Hematopoietic multipotent progenitor cell treated with erythropoietin and hydrocortisone succinate and interleukin-3 and kit ligand, for 8 days (in vitro differentiated cells): Measurements from ENCODE around the gene KLRC3.
"Not testable (repeated sequence)": the region's sequence is repeated elsewhere in the genome, so short reads cannot be mapped to it uniquely, and the experiment has no call there.

ENCODE experiments used
- DNase-seq: peaks from one replicate; pipeline ENCODE4 v3.0.0-alpha.2; 2015

The KLRC3 gene

DNA sequence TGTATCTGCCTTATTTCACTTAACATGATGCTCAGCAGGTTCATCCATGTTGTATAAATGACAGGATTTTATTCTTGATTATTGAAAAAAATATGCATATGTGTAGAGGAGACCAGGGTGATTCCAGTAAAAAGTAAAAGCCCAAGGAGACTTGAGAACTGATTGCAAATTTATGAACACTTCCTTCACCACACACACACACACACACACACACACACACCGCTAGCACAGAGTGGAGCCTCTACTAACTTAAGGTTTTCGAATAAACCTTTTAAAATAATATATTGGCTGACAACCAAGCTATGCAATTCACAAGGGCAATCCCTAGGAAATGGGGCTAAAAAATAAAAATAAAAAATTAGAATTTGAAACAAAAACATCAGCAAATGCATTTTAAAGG lies 22.2 kb downstream of the KLRC3 start:
- no peak for DNase-seq

DNA sequence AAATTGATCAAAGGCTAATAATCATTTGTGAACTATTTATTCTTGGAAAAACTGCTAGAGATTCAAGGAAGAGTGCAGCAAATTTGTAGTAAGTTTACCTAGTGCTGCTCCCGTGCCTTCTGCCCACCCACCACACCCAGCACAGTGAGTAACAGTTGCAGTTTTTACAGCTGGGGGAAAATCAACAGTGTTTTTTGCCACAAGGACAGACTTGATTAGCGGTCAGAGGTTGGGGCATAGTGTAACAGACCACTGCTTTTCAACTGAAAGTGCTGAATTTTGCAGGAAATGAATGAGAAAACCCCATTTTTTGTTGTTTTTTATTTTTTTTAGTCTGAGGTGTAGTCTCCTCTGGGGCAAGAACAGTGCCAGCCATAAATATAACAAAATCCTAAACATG lies 23.1 kb downstream of the KLRC3 start:
- no peak for DNase-seq

- not testable (repeated sequence) for DNase-seq
Observed at GRCh38 chr12:10396176-10396575, 24.2 kb downstream of the KLRC3 start.

- DNase-seq, result no peak
Observed at GRCh38 chr12:10395390-10395998, 24.9 kb downstream of the KLRC3 start.

- DNase-seq, result not testable (repeated sequence)
Observed at GRCh38 chr12:10394531-10395152, 25.8 kb downstream of the KLRC3 start.

GRCh38 chr12:10393291-10393690 lies 27.1 kb downstream of the KLRC3 start:
- DNase-seq, result no peak

- peak; percentile 77 for DNase-seq
Observed at GRCh38 chr12:10392394-10392930, 27.9 kb downstream of the KLRC3 start.

DNA sequence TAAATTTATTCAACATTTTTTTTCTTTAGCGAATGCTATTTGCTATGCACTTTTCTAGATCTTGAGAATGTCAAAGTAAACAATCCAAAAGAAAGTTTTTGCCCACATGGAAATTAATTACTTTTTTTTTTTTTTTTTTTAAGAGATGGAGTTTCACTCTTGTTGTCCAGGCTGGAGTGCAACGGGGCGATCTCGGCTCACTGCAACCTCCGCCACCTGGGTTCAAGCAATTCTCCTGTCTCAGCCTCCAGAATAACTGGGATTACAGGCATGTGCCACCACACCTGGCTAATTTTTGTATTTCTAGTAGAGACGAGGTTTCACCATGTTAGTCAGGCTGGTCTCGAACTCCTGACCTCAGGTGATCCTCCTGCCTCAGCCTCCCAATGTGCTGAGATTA lies 29.4 kb downstream of the KLRC3 start:
- not testable (repeated sequence) for DNase-seq

DNA sequence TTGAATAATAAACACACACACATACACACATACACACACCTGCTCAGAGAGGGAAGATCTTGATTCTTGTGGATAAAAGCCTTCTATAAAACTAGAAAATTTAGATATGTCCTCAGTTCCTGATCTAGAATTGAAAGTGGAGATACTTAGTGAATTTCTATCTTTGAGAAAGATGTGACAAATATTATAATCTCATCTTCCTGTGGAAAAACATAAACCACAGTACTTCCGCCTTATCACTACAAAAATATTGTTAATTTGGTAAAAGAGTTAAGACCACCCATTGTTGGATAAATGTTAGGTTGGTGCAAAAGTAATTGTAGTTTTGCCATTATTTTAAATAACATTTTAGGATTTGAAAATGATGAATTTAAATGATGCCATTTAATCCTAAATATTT lies 30.5 kb downstream of the KLRC3 start, which contains the start of gene KLRK1:
KLRK1 (minus strand) TSS at position 138 of the 400 bp plus-strand sequence. CDS start 1,231 bp downstream, outside the sequence.
- no peak for DNase-seq

GRCh38 chr12:10388624-10389413 lies 31.6 kb downstream of the KLRC3 start:
- no peak for DNase-seq

GRCh38 chr12:10387498-10387897 lies 32.9 kb downstream of the KLRC3 start:
- not testable (repeated sequence) for DNase-seq

- DNase-seq, result no peak
Observed at GRCh38 chr12:10386857-10387256, 33.5 kb downstream of the KLRC3 start.

- no peak for DNase-seq
Observed at GRCh38 chr12:10385166-10385613, 35.2 kb downstream of the KLRC3 start.

DNA sequence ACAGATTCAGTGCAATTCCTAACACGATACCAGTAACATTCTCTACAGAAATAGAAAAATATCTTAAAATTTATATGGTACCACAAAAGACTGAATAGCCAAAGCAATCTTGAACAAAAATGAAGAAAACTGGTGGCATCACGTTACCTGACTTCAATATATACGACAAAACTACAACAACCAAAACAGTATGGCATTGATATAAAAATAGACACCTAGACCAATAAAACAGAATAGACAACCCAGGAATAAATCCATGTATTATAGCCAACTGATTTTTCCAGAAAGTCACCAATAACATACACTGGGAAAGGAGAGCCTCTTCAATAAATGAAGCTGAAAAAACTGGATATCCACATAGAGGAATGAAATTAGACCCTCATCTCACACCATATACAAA lies 36.2 kb downstream of the KLRC3 start:
- DNase-seq, result no peak

- no peak for DNase-seq
Observed at GRCh38 chr12:10381928-10382628, 38.3 kb downstream of the KLRC3 start.

DNA sequence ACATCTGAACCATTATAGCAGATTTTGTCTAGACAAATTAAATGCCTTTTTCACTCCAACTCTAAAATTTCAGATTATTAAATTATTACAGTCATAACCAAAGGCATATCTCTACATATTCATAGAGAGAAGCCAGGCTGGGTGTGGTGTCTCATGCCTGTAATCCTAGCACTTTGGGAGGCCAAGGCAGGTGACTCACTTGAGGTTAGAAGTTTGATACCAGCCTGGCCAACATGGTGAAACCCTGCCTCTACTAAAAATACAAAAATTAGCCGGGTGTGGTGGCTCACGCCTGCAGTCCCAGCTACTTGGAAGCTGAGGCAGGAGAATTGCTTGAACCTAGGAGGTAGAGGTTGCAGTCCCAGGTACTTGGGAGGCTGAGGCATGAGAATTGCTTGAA lies 41.7 kb downstream of the KLRC3 start:
- DNase-seq, result peak; percentile 21

DNA sequence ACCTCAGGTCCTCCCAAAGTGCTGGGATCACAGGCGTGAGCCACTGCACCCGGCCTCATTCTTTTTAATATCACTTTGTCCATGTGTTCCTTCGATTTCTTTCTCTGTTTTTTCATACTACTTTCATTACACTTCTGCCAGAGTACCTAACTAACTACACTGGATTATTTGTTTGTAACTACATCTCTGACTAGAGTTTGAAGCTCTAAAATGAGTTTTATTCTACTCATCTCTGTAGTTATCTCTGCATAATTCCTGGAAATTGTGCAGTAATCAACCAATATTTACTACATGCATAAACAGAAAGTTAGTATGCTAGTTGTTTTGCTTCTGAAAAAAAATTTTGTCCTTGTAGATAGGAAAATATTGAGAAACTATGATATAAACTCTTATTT lies 45.8 kb downstream of the KLRC3 start:
- no peak for DNase-seq

- no peak for DNase-seq
Observed at GRCh38 chr12:10372559-10372958, 47.8 kb downstream of the KLRC3 start.

GRCh38 chr12:10371893-10372535 lies 48.4 kb downstream of the KLRC3 start:
- DNase-seq, result not testable (repeated sequence)

DNA sequence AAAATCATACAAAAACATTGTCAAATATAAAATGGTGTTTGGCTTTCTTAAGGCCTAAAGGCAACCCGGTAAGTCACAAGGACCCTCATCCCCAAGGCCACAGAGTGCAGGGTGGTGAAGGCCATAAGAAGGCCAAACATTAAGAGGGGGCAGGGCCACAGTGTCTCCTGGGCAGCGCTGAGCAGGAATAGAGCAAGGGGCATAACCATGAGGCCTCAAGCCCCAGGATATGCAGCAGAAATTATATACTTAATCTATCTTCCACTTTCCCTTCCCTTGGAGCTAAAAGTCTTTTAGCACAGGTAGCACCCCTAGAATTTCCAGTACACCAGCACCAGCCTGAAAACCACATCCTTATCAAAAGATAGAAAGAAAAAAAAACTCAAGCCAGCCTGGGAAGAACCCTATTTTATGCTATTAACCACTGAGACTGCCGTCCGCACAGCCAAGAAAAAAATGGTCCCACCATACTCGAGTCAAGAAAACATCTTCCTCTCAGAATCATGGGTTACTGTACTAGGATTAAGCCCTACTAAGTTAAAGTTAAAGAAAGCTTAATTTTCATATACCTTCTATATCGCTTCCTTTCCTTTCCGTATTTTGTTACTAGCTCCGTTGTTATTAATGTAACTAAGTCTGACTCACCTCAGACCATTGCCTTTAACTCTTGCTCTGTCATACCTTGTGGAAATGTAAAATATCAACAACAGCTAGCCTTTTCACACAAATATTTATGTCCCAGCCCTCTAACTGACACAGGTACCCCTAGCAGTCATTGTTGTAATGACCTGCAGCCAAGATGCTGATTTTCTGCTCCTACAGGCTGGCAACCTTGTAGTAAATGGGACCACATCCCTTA lies 50.6 kb downstream of the KLRC3 start:
- no peak for DNase-seq
